Activated naive CD8-positive, alpha-beta T cell treated with anti-CD3 and anti-CD28 coated beads, Interleukin-2, amount 10 ng/mL, durations not matched to agents 7 days and 5 days (primary cell): Measurements from ENCODE around the gene ZEB1. TPM values are rescaled to one million over a fixed set of nuclear protein-coding genes. Genes with fewer than 3 reads are reported as not detected.

Experiments
- ATAC-seq: fragments of 150-1000 bp; cut with Tn5 transposase; one replicate; pipeline ENCODE4 v1.10.0; 2021; ENCODE audit warnings: low read depth, moderate library complexity
- POLR2A ChIA-PET: fragments of 350-600 bp; sonication (Branson Sonifier 250); formaldehyde crosslinking; loops from one replicate; lab custom pipeline; 2021; ENCODE audit warnings: antibody characterized with exemption; lab: Charles Lee
- DNase-seq: peaks from one replicate; pipeline ENCODE4 v3.0.0; 2021
- H3K27ac Mint-ChIP-seq: one replicate; pipeline ENCODE4 v1.8.0; 2022; ENCODE audit warnings: mild to moderate bottlenecking, mixed read lengths
- H3K27me3 Mint-ChIP-seq: one replicate; pipeline ENCODE4 v1.8.0; 2022; ENCODE audit warnings: mild to moderate bottlenecking, moderate library complexity, mixed read lengths
- H3K36me3 Mint-ChIP-seq: one replicate; pipeline ENCODE4 v1.8.0; 2021; ENCODE audit warnings: mild to moderate bottlenecking, mixed read lengths
- H3K4me1 Mint-ChIP-seq: one replicate; pipeline ENCODE4 v1.8.0; 2021; ENCODE audit warnings: mixed read lengths
- H3K4me3 Mint-ChIP-seq: one replicate; pipeline ENCODE4 v1.8.0; 2022; ENCODE audit warnings: mild to moderate bottlenecking, moderate library complexity, mixed read lengths
- H3K9me3 Mint-ChIP-seq: one replicate; pipeline ENCODE4 v1.8.0; 2021; ENCODE audit warnings: mixed read lengths
- total RNA-seq, 2 experiments: library from RNA; stranded (reverse); gene quantifications; one replicate each; pipeline ENCODE4 v1.2.3, GENCODE V29; 2021

ZEB1 gene
- total RNA-seq, 2 experiments from 2014 or later, result 40.2 to 42.6 TPM

DNA sequence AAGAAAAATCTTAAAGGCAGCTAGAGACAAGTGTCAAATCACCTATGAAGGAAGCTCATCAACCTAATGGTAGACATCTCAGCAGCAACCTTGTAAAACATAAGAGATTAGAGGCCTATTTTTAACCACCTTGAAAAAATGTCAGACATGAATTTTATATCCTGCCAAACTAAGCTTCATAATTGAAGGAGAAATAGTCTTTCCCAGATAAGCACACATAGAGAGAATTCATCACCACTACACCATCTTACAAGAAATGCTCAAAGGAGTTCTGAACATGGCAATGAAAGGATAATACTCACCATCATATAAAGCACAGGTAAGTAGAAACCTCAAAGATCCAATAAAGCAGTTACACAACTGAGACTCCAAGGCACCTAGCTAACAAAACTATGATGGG, 156.5 kb downstream of the ZEB1 start:
- no peak for ATAC-seq
- Mint-ChIP-seq H3K4me3 (no peak overlapping the region), H3K27me3 (no peaks in the 10 kb centered on the region), H3K4me1 (no peaks in the 10 kb centered on the region), H3K36me3 (peaks cover 16% of the 10 kb centered on the region), H3K9me3 (peaks cover 14% of the 10 kb centered on the region), H3K27ac (no peak overlapping the region)
- POLR2A ChIA-PET, result no interaction called here
- DNase-seq, result no peak

GRCh38 chr10:31476088-31476487, 157.1 kb downstream of the ZEB1 start:
- Mint-ChIP-seq H3K9me3 (peaks cover 14% of the 10 kb centered on the region), H3K36me3 (peaks cover 16% of the 10 kb centered on the region), H3K27ac (no peak overlapping the region), H3K4me3 (no peak overlapping the region), H3K4me1 (no peaks in the 10 kb centered on the region), H3K27me3 (no peaks in the 10 kb centered on the region)
- no peak for DNase-seq
- ATAC-seq, result no peak
- POLR2A ChIA-PET, result no interaction called here

- POLR2A ChIA-PET, result no interaction called here
- Mint-ChIP-seq H3K27me3 (no peaks in the 10 kb centered on the region), H3K4me3 (no peak overlapping the region), H3K4me1 (peaks cover 1% of the 10 kb centered on the region), H3K27ac (no peak overlapping the region), H3K9me3 (peaks cover 14% of the 10 kb centered on the region), H3K36me3 (peaks cover 18% of the 10 kb centered on the region)
- no peak for DNase-seq
- ATAC-seq, result no peak
Measured at GRCh38 chr10:31477584-31477983, 158.6 kb downstream of the ZEB1 start.

GRCh38 chr10:31479752-31480151, 160.7 kb downstream of the ZEB1 start:
- Mint-ChIP-seq H3K27me3 (no peaks in the 10 kb centered on the region), H3K27ac (no peak overlapping the region), H3K4me1 (peaks cover 1% of the 10 kb centered on the region), H3K4me3 (no peak overlapping the region), H3K36me3 (peaks cover 19% of the 10 kb centered on the region), H3K9me3 (peaks cover 14% of the 10 kb centered on the region)
- POLR2A ChIA-PET, result no interaction called here
- DNase-seq, result no peak
- ATAC-seq, result no peak

DNA sequence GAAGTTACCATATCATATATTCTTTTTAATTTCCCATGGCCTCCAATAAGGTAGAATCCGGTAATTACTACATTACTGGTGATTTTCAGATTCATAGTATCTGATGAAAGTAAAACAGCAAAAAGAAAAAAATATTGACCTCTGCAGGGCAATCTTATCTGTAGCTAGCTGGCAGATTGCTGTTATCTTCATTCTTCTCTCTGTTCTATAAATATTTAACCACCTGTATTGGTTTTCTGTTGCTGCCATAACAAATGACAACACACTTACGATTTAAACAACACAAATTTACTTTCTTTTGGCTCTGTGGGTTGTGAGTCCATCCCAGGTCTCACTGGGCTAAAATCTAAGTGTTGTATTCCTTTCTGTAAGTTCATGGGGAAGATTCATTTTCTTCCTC, 164.5 kb downstream of the ZEB1 start:
- no peak for ATAC-seq
- Mint-ChIP-seq H3K36me3 (peaks cover 14% of the 10 kb centered on the region), H3K9me3 (peaks cover 5% of the 10 kb centered on the region), H3K27ac (no peak overlapping the region), H3K4me1 (peaks cover 1% of the 10 kb centered on the region), H3K4me3 (no peak overlapping the region), H3K27me3 (no peaks in the 10 kb centered on the region)
- POLR2A ChIA-PET, result no interaction called here
- no peak for DNase-seq

- no peaks in the 10 kb centered on the region for H3K27me3 Mint-ChIP-seq
- H3K9me3 Mint-ChIP-seq, result peaks cover 5% of the 10 kb centered on the region
- ATAC-seq (no peak), DNase-seq (no peak)
- peaks cover 1% of the 10 kb centered on the region for H3K4me1 Mint-ChIP-seq
- H3K36me3 Mint-ChIP-seq, result peaks cover 16% of the 10 kb centered on the region
- H3K4me3 Mint-ChIP-seq, result no peak overlapping the region
- no peak overlapping the region for H3K27ac Mint-ChIP-seq
- POLR2A ChIA-PET, result no interaction called here
Measured at GRCh38 chr10:31484431-31485135, 165.6 kb downstream of the ZEB1 start.

- ATAC-seq, result no peak
- H3K27me3 Mint-ChIP-seq, result no peaks in the 10 kb centered on the region
- H3K4me1 Mint-ChIP-seq, result no peaks in the 10 kb centered on the region
- H3K36me3 Mint-ChIP-seq, result peaks cover 12% of the 10 kb centered on the region
- DNase-seq, result no peak
- H3K9me3 Mint-ChIP-seq, result peaks cover 5% of the 10 kb centered on the region
- H3K4me3 Mint-ChIP-seq, result no peak overlapping the region
- H3K27ac Mint-ChIP-seq, result no peak overlapping the region
- POLR2A ChIA-PET, result no interaction called here
Measured at GRCh38 chr10:31490858-31491504, 172.0 kb downstream of the ZEB1 start.

GRCh38 chr10:31507427-31507826, 188.4 kb downstream of the ZEB1 start:
- Mint-ChIP-seq H3K36me3 (peaks cover 68% of the 10 kb centered on the region), H3K27me3 (no peaks in the 10 kb centered on the region), H3K4me3 (no peak overlapping the region), H3K4me1 (peaks cover 3% of the 10 kb centered on the region), H3K9me3 (peaks cover 30% of the 10 kb centered on the region), H3K27ac (no peak overlapping the region)
- DNase-seq, result no peak
- ATAC-seq, result no peak
- POLR2A ChIA-PET, result no interaction called here

- no peak overlapping the region for H3K4me3 Mint-ChIP-seq
- POLR2A ChIA-PET, result no interaction called here
- H3K36me3 Mint-ChIP-seq, result peaks cover 65% of the 10 kb centered on the region
- DNase-seq, result no peak
- H3K9me3 Mint-ChIP-seq, result peaks cover 30% of the 10 kb centered on the region
- H3K4me1 Mint-ChIP-seq, result peaks cover 3% of the 10 kb centered on the region
- no peak for ATAC-seq
- no peak overlapping the region for H3K27ac Mint-ChIP-seq
- H3K27me3 Mint-ChIP-seq, result no peaks in the 10 kb centered on the region
Measured at GRCh38 chr10:31508234-31508633, 189.2 kb downstream of the ZEB1 start.

- H3K27me3 Mint-ChIP-seq, result no peaks in the 10 kb centered on the region
Measured at GRCh38 chr10:31508882-31509281, 189.9 kb downstream of the ZEB1 start.

DNA sequence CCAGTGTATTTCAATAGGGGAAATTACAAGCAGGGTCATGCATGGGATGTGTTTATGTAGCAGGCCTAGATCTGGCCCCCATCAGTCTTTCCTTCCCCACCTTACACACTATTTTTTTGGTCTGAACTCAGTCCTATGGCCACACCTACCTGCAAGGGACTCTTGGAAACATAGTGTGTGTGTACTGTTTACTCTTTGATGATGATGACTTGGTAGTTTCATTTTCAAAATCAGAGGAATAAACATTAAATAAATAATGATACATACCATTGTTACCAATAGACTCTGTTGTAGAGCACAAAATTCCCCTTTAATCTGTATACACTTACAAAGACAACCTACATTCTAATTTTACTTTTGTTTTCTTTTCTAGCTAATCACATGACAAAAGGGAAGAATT, 191.0 kb downstream of the ZEB1 start:
- POLR2A ChIA-PET, result no interaction called here
- Mint-ChIP-seq H3K4me3 (no peak overlapping the region), H3K27ac (no peak overlapping the region), H3K4me1 (peaks cover 3% of the 10 kb centered on the region), H3K36me3 (peaks cover 54% of the 10 kb centered on the region), H3K9me3 (peaks cover 23% of the 10 kb centered on the region), H3K27me3 (no peaks in the 10 kb centered on the region)
- ATAC-seq, result no peak
- DNase-seq, result no peak

More at GRCh38 chr10:31508882-31509281, 189.9 kb downstream of the ZEB1 start:
- Mint-ChIP-seq H3K27ac (no peak overlapping the region), H3K4me3 (no peak overlapping the region), H3K36me3 (peaks cover 59% of the 10 kb centered on the region), H3K4me1 (peaks cover 3% of the 10 kb centered on the region), H3K9me3 (peaks cover 30% of the 10 kb centered on the region)
- no peak for ATAC-seq
- no peak for DNase-seq
- POLR2A ChIA-PET, result no interaction called here

DNA sequence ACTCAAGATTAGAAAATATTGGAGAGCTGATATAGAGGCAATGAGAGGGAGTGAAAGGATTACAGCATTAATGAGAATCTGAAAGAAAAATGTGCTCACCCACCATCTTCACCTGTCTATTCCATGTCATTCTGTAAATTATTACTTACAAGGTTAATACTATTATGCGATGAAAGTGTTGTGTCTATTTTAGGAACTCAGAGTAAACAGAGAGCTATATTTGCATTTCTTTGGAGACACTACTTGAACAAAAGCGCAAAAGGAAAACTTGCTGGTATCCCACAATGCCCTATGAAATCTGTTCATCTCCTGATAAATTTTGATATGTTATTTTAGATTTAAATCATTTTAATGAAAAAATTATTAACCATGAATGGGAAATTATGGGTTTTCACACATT, 196.1 kb downstream of the ZEB1 start:
- no peak for DNase-seq
- no peak for ATAC-seq
- POLR2A ChIA-PET, result no interaction called here

GRCh38 chr10:31515819-31516402, 196.9 kb downstream of the ZEB1 start:
- ATAC-seq (no peak), DNase-seq (no peak)
- no peaks in the 10 kb centered on the region for H3K9me3 Mint-ChIP-seq
- no peak overlapping the region for H3K4me3 Mint-ChIP-seq
- POLR2A ChIA-PET, result no interaction called here
- H3K4me1 Mint-ChIP-seq, result no peaks in the 10 kb centered on the region
- no peaks in the 10 kb centered on the region for H3K27me3 Mint-ChIP-seq
- H3K36me3 Mint-ChIP-seq, result peaks cover 27% of the 10 kb centered on the region
- H3K27ac Mint-ChIP-seq, result no peak overlapping the region

More for the DNA sequence above, 196.1 kb downstream of the ZEB1 start:
- H3K4me1 Mint-ChIP-seq, result no peaks in the 10 kb centered on the region
- no peak overlapping the region for H3K4me3 Mint-ChIP-seq
- H3K27me3 Mint-ChIP-seq, result no peaks in the 10 kb centered on the region
- no peaks in the 10 kb centered on the region for H3K9me3 Mint-ChIP-seq
- no peak overlapping the region for H3K27ac Mint-ChIP-seq
- peaks cover 26% of the 10 kb centered on the region for H3K36me3 Mint-ChIP-seq
